Cardiac muscle cell (in vitro differentiated cells and primary cell): ENCODE measurements around the gene CDK4. TPM values are rescaled to one million over a fixed set of nuclear protein-coding genes. Genes with fewer than 3 reads are reported as not detected.

Source experiments
- DNase-seq, 2 donors: peaks; one replicate each; pipeline versions ENCODE4 v3.0.0 to v3.0.0-alpha.2; 2010 to 2017; ENCODE audit warnings: low read depth in 1 of 2, low spot score in 1 of 2
- H3K27ac ChIP-seq: fragments of 200-600 bp; sonication (generic); 2 replicates; pipeline ENCODE4 v1.5.1; 2016
- H3K27me3 ChIP-seq: fragments of 200-600 bp; sonication (generic); 2 replicates; pipeline ENCODE4 v1.6.0; 2016; ENCODE audit warnings: control low read depth
- H3K36me3 ChIP-seq: fragments of 200-600 bp; sonication (generic); 2 replicates; pipeline ENCODE4 v1.5.1; 2016; ENCODE audit warnings: control low read depth
- H3K4me1 ChIP-seq: fragments of 200-600 bp; sonication (generic); 2 replicates; pipeline ENCODE4 v1.8.1; 2017; ENCODE audit warnings: low read depth, mild to moderate bottlenecking, mixed run types
- H3K4me3 ChIP-seq: fragments of 200-600 bp; sonication (generic); 2 replicates; pipeline ENCODE4 v1.5.1; 2016; ENCODE audit warnings: mild to moderate bottlenecking
- H3K9me3 ChIP-seq: fragments of 200-600 bp; sonication (generic); 2 replicates; pipeline ENCODE4 v1.5.1; 2017; ENCODE audit warnings: low read depth, mild to moderate bottlenecking, control low read depth
- polyA plus RNA-seq: library from polyadenylated mRNA; unstranded; fragments of >200 nt; fragmentation: Nextera tagmentation; extraction: Ambion mirVana; gene quantifications from 2 replicates; pipeline ENCODE4 v1.2.1, GENCODE V29; 2016
- total RNA-seq: library from RNA; depleted of rRNA; stranded (reverse); fragments of >200 nt; gene quantifications from 2 replicates; pipeline ENCODE4 v1.2.3, GENCODE V29; 2016
- TF ChIP-seq, protein P1 (sequence below): IDR thresholded peaks from 2 replicates; pipeline ENCODE4 v1.5.1; 2012; ENCODE audit warnings: low read depth, mild to moderate bottlenecking, low read length

The CDK4 gene
- total and polyA plus RNA-seq, 2 experiments from 2014 or later = 75.8 to 172 TPM

DNA sequence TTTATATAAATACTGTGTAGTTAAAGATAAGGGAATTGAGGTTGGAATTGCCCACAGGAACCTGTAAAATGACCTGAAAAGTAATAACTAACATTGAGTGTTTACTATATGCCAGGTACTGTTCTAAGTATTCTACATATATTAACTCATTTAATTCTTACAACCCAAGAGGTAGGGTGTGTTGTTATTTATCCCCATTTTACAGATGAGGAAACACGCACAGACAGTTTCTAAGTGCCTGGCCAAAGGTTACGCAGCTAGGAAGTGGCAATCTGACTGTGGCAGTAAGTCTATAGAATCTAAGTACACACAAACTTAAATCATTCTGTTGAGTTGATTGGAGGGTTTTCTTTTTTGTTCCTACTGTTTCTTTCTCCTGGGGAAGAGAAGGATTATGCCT, 8.3 kb downstream of the CDK4 start:
- Histone ChIP-seq H3K27me3 (peaks cover 47% of the 10 kb centered on the region), H3K27ac (no peak overlapping the region), H3K9me3 (no peaks in the 10 kb centered on the region), H3K36me3 (peaks cover 16% of the 10 kb centered on the region), H3K4me1 (no peaks in the 10 kb centered on the region), H3K4me3 (no peak overlapping the region)
- TF ChIP-seq, protein P1, sequence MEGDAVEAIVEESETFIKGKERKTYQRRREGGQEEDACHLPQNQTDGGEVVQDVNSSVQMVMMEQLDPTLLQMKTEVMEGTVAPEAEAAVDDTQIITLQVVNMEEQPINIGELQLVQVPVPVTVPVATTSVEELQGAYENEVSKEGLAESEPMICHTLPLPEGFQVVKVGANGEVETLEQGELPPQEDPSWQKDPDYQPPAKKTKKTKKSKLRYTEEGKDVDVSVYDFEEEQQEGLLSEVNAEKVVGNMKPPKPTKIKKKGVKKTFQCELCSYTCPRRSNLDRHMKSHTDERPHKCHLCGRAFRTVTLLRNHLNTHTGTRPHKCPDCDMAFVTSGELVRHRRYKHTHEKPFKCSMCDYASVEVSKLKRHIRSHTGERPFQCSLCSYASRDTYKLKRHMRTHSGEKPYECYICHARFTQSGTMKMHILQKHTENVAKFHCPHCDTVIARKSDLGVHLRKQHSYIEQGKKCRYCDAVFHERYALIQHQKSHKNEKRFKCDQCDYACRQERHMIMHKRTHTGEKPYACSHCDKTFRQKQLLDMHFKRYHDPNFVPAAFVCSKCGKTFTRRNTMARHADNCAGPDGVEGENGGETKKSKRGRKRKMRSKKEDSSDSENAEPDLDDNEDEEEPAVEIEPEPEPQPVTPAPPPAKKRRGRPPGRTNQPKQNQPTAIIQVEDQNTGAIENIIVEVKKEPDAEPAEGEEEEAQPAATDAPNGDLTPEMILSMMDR = no peak
- no peak for DNase-seq

DNA sequence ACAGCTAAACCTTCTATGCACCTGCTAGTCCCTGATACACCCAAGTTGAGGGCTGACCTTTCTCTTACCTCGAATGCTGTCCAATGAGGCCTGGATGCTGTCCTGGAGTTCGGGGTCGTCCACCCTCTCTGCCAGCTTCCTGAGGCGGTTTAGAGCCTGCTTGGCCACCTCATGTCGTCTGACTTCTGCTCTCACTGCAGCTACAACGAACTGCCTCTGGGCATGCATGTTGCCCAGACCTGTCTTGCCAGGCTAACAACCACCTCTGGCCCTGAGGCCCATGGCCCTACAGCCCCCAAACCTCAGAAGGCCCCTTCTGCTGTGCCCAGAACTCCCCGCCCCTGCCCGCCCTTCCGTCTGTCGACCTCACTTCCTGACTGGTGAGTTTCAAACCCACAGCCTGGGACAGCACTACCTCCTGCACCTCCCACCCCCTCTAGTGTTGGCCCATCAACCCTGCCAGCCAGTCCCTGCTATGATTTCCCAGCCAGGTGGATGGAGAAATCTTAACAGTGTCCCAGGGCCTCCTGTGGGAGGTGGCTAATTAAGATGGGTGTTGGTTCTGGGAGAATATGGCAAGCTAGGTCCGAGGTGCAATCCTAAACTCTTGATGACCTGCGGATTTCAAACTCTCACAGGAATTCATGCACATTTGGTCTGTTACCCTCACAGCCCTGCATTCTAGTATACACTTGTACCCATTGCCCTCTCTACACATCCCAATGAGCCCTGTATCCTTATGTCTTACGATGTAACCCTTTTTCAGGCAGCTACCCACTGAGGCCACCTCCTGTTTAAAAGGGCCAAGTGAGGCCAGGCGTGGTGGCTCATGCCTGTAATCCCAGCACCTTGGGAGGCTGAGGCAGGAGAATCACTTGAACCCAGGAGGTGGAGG, 10.0 kb downstream of the CDK4 start:
- Histone ChIP-seq H3K36me3 (peaks cover 8% of the 10 kb centered on the region), H3K4me3 (no peak overlapping the region), H3K9me3 (no peaks in the 10 kb centered on the region), H3K27ac (no peak overlapping the region), H3K27me3 (peaks cover 64% of the 10 kb centered on the region), H3K4me1 (peaks cover 5% of the 10 kb centered on the region)
- TF ChIP-seq, protein P1 = no peak
- no peak for DNase-seq

DNA sequence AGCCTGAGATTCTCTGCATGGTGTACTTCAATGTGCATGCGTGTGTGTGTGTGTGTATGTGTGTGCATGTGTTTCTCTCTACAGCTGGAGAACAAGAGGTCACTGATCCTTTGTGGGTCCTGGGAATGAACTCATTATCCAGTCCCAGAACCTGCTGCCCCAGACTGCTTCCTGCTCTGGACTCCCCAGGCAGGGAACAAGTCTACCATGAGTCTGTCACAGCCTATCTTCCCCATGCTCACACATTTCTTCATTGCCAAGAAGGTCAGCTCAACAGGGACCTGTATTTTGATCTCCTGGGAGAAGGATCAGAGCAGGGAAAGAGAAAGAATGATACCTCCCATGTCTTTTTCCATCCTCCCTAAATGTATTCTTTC, 10.7 kb downstream of the CDK4 start:
- Histone ChIP-seq H3K4me1 (peaks cover 5% of the 10 kb centered on the region), H3K27me3 (peaks cover 71% of the 10 kb centered on the region), H3K27ac (no peak overlapping the region), H3K4me3 (no peak overlapping the region), H3K36me3 (peaks cover 2% of the 10 kb centered on the region), H3K9me3 (no peaks in the 10 kb centered on the region)
- DNase-seq = no peak
- TF ChIP-seq, protein P1 = no peak

DNA sequence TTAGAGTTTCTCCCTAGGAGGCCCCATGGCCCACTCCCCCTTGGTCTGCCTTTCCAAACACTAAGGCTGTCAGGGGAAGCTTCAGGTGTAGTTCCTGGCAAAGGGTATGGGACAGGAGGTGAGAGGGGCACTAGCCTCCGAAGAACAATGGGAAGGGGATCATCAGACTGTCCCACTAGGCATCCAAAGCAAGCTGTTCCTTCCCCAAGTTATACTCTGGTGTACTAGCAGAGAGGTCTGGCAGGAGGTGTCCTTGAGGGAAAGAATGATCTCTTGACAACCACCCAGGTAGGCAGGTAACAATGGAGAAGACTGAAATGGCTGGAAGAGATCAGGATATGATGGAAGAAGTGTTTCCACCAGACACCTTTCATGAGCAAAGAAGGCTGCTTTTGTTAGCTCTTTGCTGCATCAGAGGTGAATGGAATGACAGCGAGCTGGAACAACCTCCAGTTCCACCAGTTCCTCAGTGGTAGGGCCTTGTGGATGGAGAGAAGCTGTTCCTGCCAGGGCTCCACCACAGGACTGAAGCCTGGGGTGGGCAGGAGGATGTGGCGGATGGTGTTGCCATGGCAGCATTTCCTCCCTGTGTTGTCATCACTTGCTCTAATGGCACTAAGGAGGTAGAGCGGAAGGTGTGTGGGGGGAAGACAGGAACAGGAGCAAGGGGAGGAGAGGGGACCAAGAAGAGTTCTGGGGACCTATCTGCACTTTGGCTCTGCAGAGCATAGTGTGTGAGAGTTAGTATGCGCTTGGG, 11.3 kb downstream of the CDK4 start:
- H3K4me1 ChIP-seq = peaks cover 5% of the 10 kb centered on the region
- H3K27me3 ChIP-seq = peaks cover 77% of the 10 kb centered on the region
- H3K4me3 ChIP-seq = no peak overlapping the region
- no peak overlapping the region for H3K27ac ChIP-seq
- TF ChIP-seq, protein P1 = no peak
- no peaks in the 10 kb centered on the region for H3K9me3 ChIP-seq
- no peaks in the 10 kb centered on the region for H3K36me3 ChIP-seq
- no peak for DNase-seq

DNA sequence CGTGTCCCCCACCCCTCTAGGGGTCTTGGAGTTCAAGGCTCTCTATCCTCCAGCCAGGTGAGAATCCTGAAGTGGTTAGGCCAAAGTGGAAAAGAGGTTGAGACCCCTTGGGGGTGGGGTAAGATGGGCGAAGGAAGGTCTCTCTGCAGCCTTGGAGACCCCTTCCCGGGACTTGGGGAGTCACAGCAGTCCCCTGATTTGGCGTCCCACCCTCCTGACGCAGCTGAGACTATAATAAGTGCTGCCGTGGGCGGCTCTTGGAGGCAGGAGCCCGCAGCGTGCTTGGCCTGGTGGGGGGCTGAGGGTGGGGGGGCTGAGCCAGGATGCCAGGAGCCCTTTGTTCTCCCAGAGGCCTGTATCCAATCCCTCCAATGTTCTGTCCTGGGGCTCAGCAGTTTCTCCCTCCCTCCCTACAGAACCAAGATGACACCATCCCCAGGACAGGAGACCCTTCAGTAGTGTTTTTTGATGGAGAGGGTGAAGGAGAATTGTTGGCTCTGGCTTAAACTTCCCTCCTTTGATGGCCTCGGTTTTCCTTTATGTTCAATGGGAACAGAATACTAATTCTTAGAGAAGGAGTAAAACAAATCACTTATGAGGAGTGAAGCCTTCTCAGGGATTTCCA, 12.1 kb downstream of the CDK4 start:
- TF ChIP-seq, protein P1 = no peak
- peaks cover 5% of the 10 kb centered on the region for H3K4me1 ChIP-seq
- H3K4me3 ChIP-seq = no peak overlapping the region
- H3K27me3 ChIP-seq = peaks cover 85% of the 10 kb centered on the region
- H3K27ac ChIP-seq = no peak overlapping the region
- no peak for DNase-seq
- H3K9me3 ChIP-seq = no peaks in the 10 kb centered on the region
- H3K36me3 ChIP-seq = no peaks in the 10 kb centered on the region
